Central memory CD8-positive, alpha-beta T cell (primary cell): ENCODE measurements around the gene TULP4.

Experiments used
- ATAC-seq: fragments of 150-1000 bp; cut with Tn5 transposase; replicated peaks from 2 replicates; pipeline ENCODE4 v1.10.0; 2022; ENCODE audit warnings: mild to moderate bottlenecking, moderate FRiP score, moderate number of reproducible peaks; ENCODE audit not compliant: poor library complexity, severe bottlenecking; ENCODE audit errors: extremely low read depth
- DNase-seq, 2 donors: peaks; one replicate each; pipeline ENCODE4 v3.0.0; 2021; ENCODE audit warnings: low spot score in 2 of 2
- H3K27ac Mint-ChIP-seq: one replicate; pipeline ENCODE4 v1.8.0; 2022; ENCODE audit warnings: low read depth, mild to moderate bottlenecking, moderate library complexity, mixed read lengths
- H3K27me3 Mint-ChIP-seq: one replicate; pipeline ENCODE4 v1.8.0; 2022; ENCODE audit warnings: mixed read lengths
- H3K36me3 Mint-ChIP-seq: one replicate; pipeline ENCODE4 v1.8.0; 2022; ENCODE audit warnings: mild to moderate bottlenecking, moderate library complexity, mixed read lengths; ENCODE audit not compliant: insufficient read depth
- H3K4me1 Mint-ChIP-seq: one replicate; pipeline ENCODE4 v1.8.0; 2022; ENCODE audit warnings: mixed read lengths
- H3K4me3 Mint-ChIP-seq: one replicate; pipeline ENCODE4 v1.8.0; 2022; ENCODE audit warnings: mild to moderate bottlenecking, moderate library complexity, mixed read lengths
- H3K9me3 Mint-ChIP-seq: one replicate; pipeline ENCODE4 v1.8.0; 2022; ENCODE audit warnings: mixed read lengths

Gene TULP4

GRCh38 chr6:158413814-158414565 is 101.7 kb downstream of the TULP4 start:
- Mint-ChIP-seq H3K9me3 (no peaks in the 10 kb centered on the region), H3K4me3 (no peak overlapping the region), H3K27me3 (no peaks in the 10 kb centered on the region), H3K4me1 (peaks cover 5% of the 10 kb centered on the region), H3K36me3 (peaks cover 13% of the 10 kb centered on the region), H3K27ac (no peak overlapping the region)
- DNase-seq (no peak), ATAC-seq (no peak)

- no peaks in the 10 kb centered on the region for H3K9me3 Mint-ChIP-seq
- no peak for DNase-seq
- no peak overlapping the region for H3K4me3 Mint-ChIP-seq
- no peaks in the 10 kb centered on the region for H3K27me3 Mint-ChIP-seq
- ATAC-seq = no peak
- H3K27ac Mint-ChIP-seq = no peak overlapping the region
- peaks cover 13% of the 10 kb centered on the region for H3K36me3 Mint-ChIP-seq
- H3K4me1 Mint-ChIP-seq = no peaks in the 10 kb centered on the region
Measured at GRCh38 chr6:158414851-158415262, 102.6 kb downstream of the TULP4 start.

- H3K4me1 Mint-ChIP-seq = no peaks in the 10 kb centered on the region
- H3K9me3 Mint-ChIP-seq = no peaks in the 10 kb centered on the region
- ATAC-seq (no peak), DNase-seq (no peak)
- no peak overlapping the region for H3K27ac Mint-ChIP-seq
- H3K4me3 Mint-ChIP-seq = no peak overlapping the region
- peaks cover 13% of the 10 kb centered on the region for H3K36me3 Mint-ChIP-seq
- no peaks in the 10 kb centered on the region for H3K27me3 Mint-ChIP-seq
Measured at GRCh38 chr6:158415666-158416065, 103.4 kb downstream of the TULP4 start.

GRCh38 chr6:158416883-158417759 is 104.9 kb downstream of the TULP4 start:
- H3K27ac Mint-ChIP-seq = no peak overlapping the region
- no peak overlapping the region for H3K4me3 Mint-ChIP-seq
- H3K36me3 Mint-ChIP-seq = peaks cover 10% of the 10 kb centered on the region

GRCh38 chr6:158417760-158418098 is 105.5 kb downstream of the TULP4 start:
- no peaks in the 10 kb centered on the region for H3K27me3 Mint-ChIP-seq
- no peaks in the 10 kb centered on the region for H3K9me3 Mint-ChIP-seq
- peaks cover 10% of the 10 kb centered on the region for H3K36me3 Mint-ChIP-seq
- DNase-seq (no peak), ATAC-seq (no peak)
- H3K27ac Mint-ChIP-seq = no peak overlapping the region
- H3K4me3 Mint-ChIP-seq = no peak overlapping the region
- H3K4me1 Mint-ChIP-seq = no peaks in the 10 kb centered on the region

More at GRCh38 chr6:158416883-158417759, 104.9 kb downstream of the TULP4 start:
- Mint-ChIP-seq H3K27me3 (no peaks in the 10 kb centered on the region), H3K4me1 (no peaks in the 10 kb centered on the region), H3K9me3 (no peaks in the 10 kb centered on the region)
- no peak for ATAC-seq
- DNase-seq = no peak

GRCh38 chr6:158418501-158418900 is 106.2 kb downstream of the TULP4 start:
- H3K9me3 Mint-ChIP-seq = no peaks in the 10 kb centered on the region
- H3K36me3 Mint-ChIP-seq = peaks cover 10% of the 10 kb centered on the region
- no peaks in the 10 kb centered on the region for H3K27me3 Mint-ChIP-seq
- H3K27ac Mint-ChIP-seq = no peak overlapping the region
- no peaks in the 10 kb centered on the region for H3K4me1 Mint-ChIP-seq
- no peak for DNase-seq
- H3K4me3 Mint-ChIP-seq = no peak overlapping the region
- ATAC-seq = no peak

DNA sequence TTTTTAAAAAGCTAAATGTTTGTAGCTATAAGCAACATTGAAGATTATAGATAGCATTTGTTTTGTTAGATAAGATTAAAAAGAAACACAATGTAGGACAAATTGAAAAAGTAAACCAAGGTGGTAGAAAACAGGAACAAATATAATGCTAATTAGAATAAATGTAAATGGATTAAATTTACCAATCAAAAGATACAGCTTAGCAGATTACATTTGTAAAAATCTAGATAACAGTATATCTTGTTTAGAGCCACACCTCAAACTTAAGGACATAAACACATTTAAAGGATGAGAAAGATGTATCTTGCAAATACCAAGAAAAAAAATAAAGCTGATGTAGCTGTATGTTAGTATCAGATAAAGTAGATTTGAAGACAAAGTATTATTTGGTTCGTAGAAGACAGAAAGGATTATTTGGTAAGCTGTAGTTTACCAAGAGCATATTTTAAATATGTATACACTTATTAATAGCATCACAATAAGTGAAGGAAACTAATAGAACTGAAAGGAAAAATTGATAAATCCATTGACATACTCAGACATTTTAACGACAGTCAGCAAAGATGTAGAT is 107.2 kb downstream of the TULP4 start:
- peaks cover 10% of the 10 kb centered on the region for H3K36me3 Mint-ChIP-seq
- H3K4me3 Mint-ChIP-seq = no peak overlapping the region
- ATAC-seq (no peak), DNase-seq (no peak)
- H3K27me3 Mint-ChIP-seq = no peaks in the 10 kb centered on the region
- H3K4me1 Mint-ChIP-seq = no peaks in the 10 kb centered on the region
- no peak overlapping the region for H3K27ac Mint-ChIP-seq
- H3K9me3 Mint-ChIP-seq = no peaks in the 10 kb centered on the region

GRCh38 chr6:158421381-158421780 is 109.1 kb downstream of the TULP4 start:
- Mint-ChIP-seq H3K4me1 (no peaks in the 10 kb centered on the region), H3K27me3 (no peaks in the 10 kb centered on the region), H3K9me3 (no peaks in the 10 kb centered on the region), H3K4me3 (no peak overlapping the region), H3K27ac (no peak overlapping the region), H3K36me3 (peaks cover 9% of the 10 kb centered on the region)
- DNase-seq (no peak), ATAC-seq (no peak)

DNA sequence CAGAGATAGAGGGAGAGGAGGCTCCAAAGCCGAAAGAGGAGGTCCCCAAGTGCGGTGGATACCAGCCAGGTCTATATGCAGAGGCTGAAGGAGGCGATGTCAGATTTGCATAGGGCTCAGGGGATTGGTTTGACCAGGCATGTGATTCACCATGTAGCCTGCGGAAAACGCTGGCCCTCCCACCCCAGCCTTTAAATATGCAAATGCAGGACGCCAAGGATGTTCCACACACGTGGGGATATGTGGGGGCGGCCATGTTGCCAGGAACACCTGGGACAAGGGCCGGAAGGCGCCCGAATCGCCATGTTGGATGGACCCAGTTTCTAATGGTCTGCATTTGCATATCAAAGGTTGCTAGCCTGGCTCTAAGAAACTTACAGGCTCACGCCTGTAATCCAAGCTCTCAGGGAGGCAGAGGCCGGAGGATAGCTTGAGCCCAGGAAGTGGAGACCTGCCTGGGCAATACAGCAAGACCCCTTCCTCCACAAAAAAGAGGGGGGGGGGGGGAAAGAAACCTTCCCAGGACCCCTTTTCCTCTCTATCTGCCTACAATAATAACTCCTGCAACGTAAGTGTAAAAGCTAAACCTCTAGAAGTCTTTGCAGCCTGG is 110.5 kb downstream of the TULP4 start:
- ATAC-seq (no peak), DNase-seq (no peak)
- peaks cover 6% of the 10 kb centered on the region for H3K36me3 Mint-ChIP-seq
- no peak overlapping the region for H3K27ac Mint-ChIP-seq
- H3K4me3 Mint-ChIP-seq = no peak overlapping the region
- H3K4me1 Mint-ChIP-seq = no peaks in the 10 kb centered on the region
- H3K27me3 Mint-ChIP-seq = no peaks in the 10 kb centered on the region
- H3K9me3 Mint-ChIP-seq = no peaks in the 10 kb centered on the region

DNA sequence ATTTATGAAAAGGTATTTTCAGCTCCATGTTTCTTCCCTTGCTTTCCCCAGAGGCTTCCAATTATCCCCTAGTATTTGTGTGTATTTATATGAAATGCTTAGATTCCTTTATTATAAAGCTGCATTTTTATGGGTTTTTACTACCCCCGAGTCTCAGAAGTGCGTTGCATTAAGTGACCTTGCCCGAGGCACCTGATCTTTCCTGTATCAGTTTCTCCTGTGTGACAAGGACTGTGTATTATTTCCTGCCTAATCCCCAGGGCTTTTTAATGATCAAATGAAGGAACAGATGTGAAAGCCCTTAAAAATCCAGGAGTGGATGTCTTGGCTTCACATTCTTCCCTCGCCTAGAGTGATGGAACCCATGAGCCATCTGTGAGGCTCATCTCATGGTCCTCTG is 118.8 kb downstream of the TULP4 start:
- no peak overlapping the region for H3K27ac Mint-ChIP-seq
- DNase-seq (no peak), ATAC-seq (no peak)
- H3K4me3 Mint-ChIP-seq = no peak overlapping the region
- H3K4me1 Mint-ChIP-seq = no peaks in the 10 kb centered on the region
- no peaks in the 10 kb centered on the region for H3K9me3 Mint-ChIP-seq
- H3K27me3 Mint-ChIP-seq = no peaks in the 10 kb centered on the region
- peaks cover 7% of the 10 kb centered on the region for H3K36me3 Mint-ChIP-seq

- DNase-seq (no peak), ATAC-seq (no peak)
- H3K36me3 Mint-ChIP-seq = peaks cover 4% of the 10 kb centered on the region
- no peak overlapping the region for H3K4me3 Mint-ChIP-seq
- H3K27ac Mint-ChIP-seq = no peak overlapping the region
- H3K4me1 Mint-ChIP-seq = no peaks in the 10 kb centered on the region
- no peaks in the 10 kb centered on the region for H3K27me3 Mint-ChIP-seq
- no peaks in the 10 kb centered on the region for H3K9me3 Mint-ChIP-seq
Measured at GRCh38 chr6:158431560-158431959, 119.3 kb downstream of the TULP4 start.

- ATAC-seq (no peak), DNase-seq (no peak)
- no peaks in the 10 kb centered on the region for H3K36me3 Mint-ChIP-seq
- H3K27me3 Mint-ChIP-seq = no peaks in the 10 kb centered on the region
- H3K4me1 Mint-ChIP-seq = no peaks in the 10 kb centered on the region
- no peak overlapping the region for H3K27ac Mint-ChIP-seq
- H3K4me3 Mint-ChIP-seq = no peak overlapping the region
- no peaks in the 10 kb centered on the region for H3K9me3 Mint-ChIP-seq
Measured at GRCh38 chr6:158437571-158437970, 125.3 kb downstream of the TULP4 start.
